Type B pancreatic cell (in vitro differentiated cells): ENCODE results near the gene RING1. TPM values are rescaled to one million over a fixed set of nuclear protein-coding genes. Genes with fewer than 3 reads are reported as not detected.
A peak's percentile ranks its signal among the peaks of the same experiment; 100 is the strongest.

Source experiments
- DNase-seq: peaks from one replicate; pipeline ENCODE4 v3.0.0; 2021; ENCODE audit warnings: mixed read lengths; ENCODE audit not compliant: unreplicated experiment; ENCODE audit errors: extremely low spot score
- H3K27ac Mint-ChIP-seq: 2 replicates; pipeline ENCODE4 v1.8.0; 2021; ENCODE audit warnings: mild to moderate bottlenecking, mixed read lengths
- H3K27me3 Mint-ChIP-seq: 2 replicates; pipeline ENCODE4 v1.8.0; 2021; ENCODE audit warnings: mixed read lengths
- H3K36me3 Mint-ChIP-seq: 2 replicates; pipeline ENCODE4 v1.8.0; 2021; ENCODE audit warnings: mixed read lengths
- H3K4me1 Mint-ChIP-seq: one replicate; pipeline ENCODE4 v1.8.0; 2021; ENCODE audit warnings: mixed read lengths; ENCODE audit not compliant: unreplicated experiment
- H3K4me3 Mint-ChIP-seq: 2 replicates; pipeline ENCODE4 v1.8.0; 2021; ENCODE audit warnings: mild to moderate bottlenecking, mixed read lengths
- H3K9me3 Mint-ChIP-seq: 2 replicates; pipeline ENCODE4 v1.8.0; 2021; ENCODE audit warnings: mixed read lengths
- total RNA-seq: library from RNA; stranded (reverse); gene quantifications from 2 replicates; pipeline ENCODE4 v1.2.1, GENCODE V29; 2021; ENCODE audit warnings: low replicate concordance
- TF ChIP-seq, protein P1 (sequence below): fragments of 200-600 bp; sonication (generic); conservative IDR thresholded peaks from 2 replicates; pipeline ENCODE4 v1.5.0; 2021; ENCODE audit warnings: antibody characterized with exemption, mild to moderate bottlenecking

RING1 gene
- total RNA-seq, 1 donor from 2014 or later: 60.4 TPM

DNA sequence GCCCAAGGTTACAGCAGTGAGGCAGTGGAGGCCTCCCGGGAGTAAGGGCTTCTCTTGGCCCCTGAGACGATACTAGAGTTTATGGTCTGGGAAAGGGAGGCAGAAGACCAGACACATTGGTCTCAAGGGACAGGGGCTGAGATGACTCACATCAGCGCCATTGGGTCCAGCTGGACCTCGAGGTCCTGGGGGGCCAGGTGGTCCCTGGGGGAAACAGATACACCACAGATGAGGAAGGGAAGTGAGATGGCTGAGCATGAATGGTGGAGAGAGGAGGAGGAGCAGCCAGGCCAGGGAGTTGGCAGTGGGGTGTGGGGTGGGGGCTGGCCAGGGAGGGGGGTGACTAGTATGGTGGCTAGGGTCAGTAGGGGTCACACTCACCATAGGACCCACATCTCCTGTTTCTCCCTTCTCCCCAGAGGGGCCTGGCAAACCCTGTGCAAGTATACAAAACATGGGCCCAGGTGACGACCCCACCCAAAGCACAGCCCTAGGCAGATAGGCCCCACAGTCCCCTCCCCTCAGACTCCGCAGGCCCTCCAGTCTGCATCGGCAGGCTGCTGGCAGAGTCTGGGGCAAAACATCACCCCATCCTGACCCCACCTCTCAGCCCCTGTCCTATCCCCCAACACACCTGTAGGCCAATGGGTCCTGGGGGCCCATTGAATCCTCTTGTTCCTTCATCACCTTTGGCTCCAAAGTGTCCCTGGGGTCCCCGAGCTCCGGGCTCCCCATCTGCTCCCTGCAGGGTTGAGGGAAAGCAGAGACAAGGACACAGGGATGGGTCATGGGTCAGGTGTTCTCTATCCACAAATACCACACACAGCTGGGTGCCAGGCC is 37.9 kb upstream of the RING1 start:
- DNase-seq: no peak
- no peak overlapping the region for H3K27ac Mint-ChIP-seq
- no peaks in the 10 kb centered on the region for H3K4me1 Mint-ChIP-seq
- no peaks in the 10 kb centered on the region for H3K27me3 Mint-ChIP-seq
- H3K9me3 Mint-ChIP-seq: no peaks in the 10 kb centered on the region
- H3K4me3 Mint-ChIP-seq: no peak overlapping the region
- TF ChIP-seq, protein P1, sequence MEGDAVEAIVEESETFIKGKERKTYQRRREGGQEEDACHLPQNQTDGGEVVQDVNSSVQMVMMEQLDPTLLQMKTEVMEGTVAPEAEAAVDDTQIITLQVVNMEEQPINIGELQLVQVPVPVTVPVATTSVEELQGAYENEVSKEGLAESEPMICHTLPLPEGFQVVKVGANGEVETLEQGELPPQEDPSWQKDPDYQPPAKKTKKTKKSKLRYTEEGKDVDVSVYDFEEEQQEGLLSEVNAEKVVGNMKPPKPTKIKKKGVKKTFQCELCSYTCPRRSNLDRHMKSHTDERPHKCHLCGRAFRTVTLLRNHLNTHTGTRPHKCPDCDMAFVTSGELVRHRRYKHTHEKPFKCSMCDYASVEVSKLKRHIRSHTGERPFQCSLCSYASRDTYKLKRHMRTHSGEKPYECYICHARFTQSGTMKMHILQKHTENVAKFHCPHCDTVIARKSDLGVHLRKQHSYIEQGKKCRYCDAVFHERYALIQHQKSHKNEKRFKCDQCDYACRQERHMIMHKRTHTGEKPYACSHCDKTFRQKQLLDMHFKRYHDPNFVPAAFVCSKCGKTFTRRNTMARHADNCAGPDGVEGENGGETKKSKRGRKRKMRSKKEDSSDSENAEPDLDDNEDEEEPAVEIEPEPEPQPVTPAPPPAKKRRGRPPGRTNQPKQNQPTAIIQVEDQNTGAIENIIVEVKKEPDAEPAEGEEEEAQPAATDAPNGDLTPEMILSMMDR: no peak
- H3K36me3 Mint-ChIP-seq: no peaks in the 10 kb centered on the region

DNA sequence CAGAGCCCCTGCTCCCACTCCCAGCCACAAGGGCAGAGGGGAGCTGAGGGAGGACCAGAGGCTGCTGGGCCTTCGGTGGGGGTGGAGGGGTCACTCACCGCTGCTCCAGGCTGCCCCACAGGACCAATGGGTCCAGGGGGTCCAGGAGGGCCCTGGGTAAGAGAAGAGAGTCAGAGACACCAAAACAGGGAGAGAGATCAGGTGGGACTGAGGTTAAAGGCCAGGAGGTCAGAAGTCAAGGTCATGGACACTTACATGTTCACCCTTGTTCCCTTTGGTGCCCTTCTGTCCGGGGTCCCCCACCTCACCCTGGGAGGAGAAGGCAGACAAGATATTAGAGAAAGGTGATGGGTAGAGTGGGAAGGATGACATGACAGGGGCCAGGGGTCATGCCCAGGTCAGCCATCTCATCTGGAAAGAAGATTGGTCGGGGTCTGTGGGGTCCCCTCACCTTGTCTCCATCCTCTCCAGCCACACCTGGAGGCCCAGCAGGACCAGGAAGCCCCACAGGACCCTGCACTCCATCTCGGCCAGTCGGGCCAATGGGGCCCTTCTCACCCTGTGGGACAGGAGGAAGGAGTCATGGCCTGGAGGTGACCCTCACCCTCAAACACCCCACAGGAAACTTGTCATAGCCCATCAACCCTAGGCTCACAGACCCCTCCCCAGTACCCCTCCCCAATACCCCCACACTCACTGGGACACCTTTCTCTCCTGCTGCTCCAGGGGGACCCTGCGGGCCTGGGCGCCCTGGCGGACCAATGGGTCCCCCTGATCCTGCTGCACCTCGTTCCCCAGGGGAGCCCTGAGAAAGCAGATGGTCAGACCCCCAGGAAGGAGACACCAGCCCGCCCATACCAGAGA is 37.1 kb upstream of the RING1 start:
- Mint-ChIP-seq H3K4me3 (no peak overlapping the region), H3K4me1 (no peaks in the 10 kb centered on the region), H3K36me3 (no peaks in the 10 kb centered on the region), H3K27ac (no peak overlapping the region), H3K9me3 (no peaks in the 10 kb centered on the region), H3K27me3 (peaks cover 4% of the 10 kb centered on the region)
- TF ChIP-seq, protein P1: no peak
- no peak for DNase-seq

DNA sequence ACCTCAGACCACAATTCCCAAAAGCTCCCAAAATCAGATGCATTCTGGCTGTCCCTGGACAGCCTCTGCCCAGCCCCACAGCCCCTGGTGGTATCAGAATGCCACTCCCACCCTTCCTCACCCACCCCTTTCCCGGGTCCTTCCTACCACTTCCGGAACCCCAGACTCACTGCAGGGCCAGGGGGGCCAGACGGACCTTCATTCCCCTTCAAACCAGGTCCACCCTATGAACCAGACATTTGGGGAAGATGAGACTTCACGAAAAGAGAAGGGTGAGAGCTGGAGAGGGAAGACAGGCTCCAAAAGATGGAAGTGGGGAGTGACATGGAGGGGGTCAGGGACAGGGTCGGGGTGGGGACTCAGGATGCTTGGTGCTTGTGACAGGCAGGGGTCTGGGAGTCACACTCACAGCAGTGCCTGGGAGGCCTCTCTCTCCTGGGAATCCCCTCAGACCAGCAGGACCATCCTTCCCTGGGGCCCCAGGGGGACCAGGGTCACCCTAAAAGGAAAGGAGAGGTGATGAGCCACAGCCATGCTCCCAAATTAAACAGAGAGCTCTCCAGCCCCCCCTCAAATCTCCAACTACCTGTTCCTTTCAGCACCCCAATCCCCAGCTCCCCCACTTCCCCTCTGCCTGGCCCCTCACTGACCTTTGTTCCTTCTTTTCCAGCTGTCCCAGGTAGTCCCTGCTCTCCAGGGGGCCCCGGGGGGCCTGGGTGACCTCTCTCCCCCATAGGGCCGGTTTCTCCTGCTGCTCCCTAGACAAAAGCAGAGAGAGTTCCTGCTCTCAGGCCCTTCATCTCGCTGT is 36.2 kb upstream of the RING1 start:
- no peak for DNase-seq
- H3K4me1 Mint-ChIP-seq: no peaks in the 10 kb centered on the region
- peaks cover 4% of the 10 kb centered on the region for H3K27me3 Mint-ChIP-seq

DNA sequence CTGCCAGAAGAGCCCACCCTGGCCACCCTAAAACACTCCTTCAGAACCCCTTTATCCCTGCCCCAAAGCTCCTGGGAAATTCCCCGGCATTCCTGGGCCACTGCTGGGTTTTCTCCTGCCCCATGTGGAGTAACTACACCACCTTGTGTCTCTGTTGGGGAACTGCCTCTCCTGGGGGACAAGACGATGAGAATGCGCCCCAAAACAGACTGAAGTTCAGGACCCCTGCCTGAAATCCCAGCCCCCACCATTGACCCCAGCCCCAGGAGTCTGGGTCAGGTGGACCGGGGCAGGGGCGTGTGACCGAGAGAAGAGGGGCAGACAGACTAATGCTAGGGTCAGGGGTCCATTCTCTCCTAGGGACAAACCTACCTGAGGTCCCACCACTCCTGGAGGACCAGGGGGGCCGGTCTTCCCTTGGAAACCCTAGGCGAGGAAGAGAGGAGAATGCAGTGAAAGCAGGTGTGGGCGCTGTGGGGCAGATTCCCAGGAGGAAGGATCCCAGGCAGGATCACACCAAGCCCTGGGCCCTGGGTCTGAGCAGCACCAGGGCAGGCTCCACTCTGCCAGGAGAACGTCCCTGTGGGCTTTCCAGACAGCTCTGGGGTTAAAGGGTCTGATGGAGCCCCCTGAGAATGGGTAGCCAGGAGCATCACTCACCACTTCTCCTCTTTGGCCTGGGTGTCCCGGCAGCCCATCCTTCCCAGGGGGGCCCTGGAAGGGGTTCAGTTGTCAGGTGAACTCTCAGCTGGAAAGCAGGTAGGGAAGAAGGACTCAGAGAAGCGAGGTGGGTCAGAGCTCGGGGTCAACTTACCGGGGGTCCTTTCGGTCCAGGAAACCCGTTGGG is 35.4 kb upstream of the RING1 start:
- Mint-ChIP-seq H3K4me3 (no peak overlapping the region), H3K36me3 (no peaks in the 10 kb centered on the region), H3K9me3 (no peaks in the 10 kb centered on the region), H3K4me1 (peaks cover 3% of the 10 kb centered on the region), H3K27me3 (peaks cover 4% of the 10 kb centered on the region), H3K27ac (no peak overlapping the region)
- TF ChIP-seq, protein P1: peak; percentile 52
- DNase-seq: no peak

More for the DNA sequence above, 36.2 kb upstream of the RING1 start:
- TF ChIP-seq, protein P1: no peak
- no peak overlapping the region for H3K4me3 Mint-ChIP-seq
- H3K27ac Mint-ChIP-seq: no peak overlapping the region
- no peaks in the 10 kb centered on the region for H3K9me3 Mint-ChIP-seq
- H3K36me3 Mint-ChIP-seq: no peaks in the 10 kb centered on the region
